Midbrain (tissue), 1 donor: ENCODE results near the gene SH3BP2.

Source experiments
- DNase-seq: peaks from one replicate; lab custom pipeline; 2025; lab: John Stamatoyannopoulos, UW

The SH3BP2 gene

GRCh38 chr4:2819244-2820215, 26.6 kb downstream of the SH3BP2 start:
- no peak for DNase-seq

GRCh38 chr4:2820216-2820982, 27.5 kb downstream of the SH3BP2 start:
- no peak for DNase-seq

- DNase-seq: no peak
Observed at GRCh38 chr4:2822461-2823300, 29.8 kb downstream of the SH3BP2 start.

GRCh38 chr4:2823301-2823670, 30.4 kb downstream of the SH3BP2 start:
- DNase-seq: no peak

- DNase-seq: no peak
Observed at GRCh38 chr4:2823671-2824328, 30.9 kb downstream of the SH3BP2 start.

GRCh38 chr4:2824329-2824835, 31.5 kb downstream of the SH3BP2 start:
- DNase-seq: no peak

- no peak for DNase-seq
Observed at GRCh38 chr4:2824836-2825381, 32.0 kb downstream of the SH3BP2 start.

GRCh38 chr4:2825740-2826139, 32.9 kb downstream of the SH3BP2 start:
- DNase-seq: peak; percentile 8

- no peak for DNase-seq
Observed at GRCh38 chr4:2827071-2827873, 34.4 kb downstream of the SH3BP2 start.

- DNase-seq: no peak
Observed at GRCh38 chr4:2827874-2828751, 35.2 kb downstream of the SH3BP2 start.

GRCh38 chr4:2828758-2829181, 35.9 kb downstream of the SH3BP2 start:
- no peak for DNase-seq

- no peak for DNase-seq
Observed at GRCh38 chr4:2829321-2829932, 36.5 kb downstream of the SH3BP2 start.

- no peak for DNase-seq
Observed at GRCh38 chr4:2829933-2830451, 37.1 kb downstream of the SH3BP2 start.

- DNase-seq: no peak
Observed at GRCh38 chr4:2830632-2831610, 38.0 kb downstream of the SH3BP2 start.

GRCh38 chr4:2831611-2832308, 38.9 kb downstream of the SH3BP2 start:
- DNase-seq: no peak

- DNase-seq: no peak
Observed at GRCh38 chr4:2832309-2832980, 39.6 kb downstream of the SH3BP2 start.
